Ectodermal cell (in vitro differentiated cells): ENCODE measurements around the gene SUPT20HL2.

Experiments
- H3K27ac ChIP-seq: 2 replicates; pipeline ENCODE4 v1.7.0; 2013; ENCODE audit warnings: mild to moderate bottlenecking, low read depth, low read length; ENCODE audit not compliant: insufficient read depth, poor library complexity, severe bottlenecking
- H3K27me3 ChIP-seq: 2 replicates; pipeline ENCODE4 v1.7.0; 2013; ENCODE audit warnings: mild to moderate bottlenecking, low read length; ENCODE audit not compliant: insufficient read depth, control insufficient read depth, poor library complexity, severe bottlenecking
- H3K36me3 ChIP-seq: one replicate; pipeline ENCODE4 v1.7.0; 2013; ENCODE audit warnings: low read length; ENCODE audit not compliant: control insufficient read depth, insufficient read depth
- H3K4me1 ChIP-seq: one replicate; pipeline ENCODE4 v1.7.0; 2013; ENCODE audit warnings: low read length; ENCODE audit not compliant: control insufficient read depth, insufficient read depth
- H3K4me3 ChIP-seq: 2 replicates; pipeline ENCODE4 v1.7.0; 2013; ENCODE audit warnings: low read depth, low read length, control low read depth; ENCODE audit not compliant: insufficient read depth
- H3K9me3 ChIP-seq: 2 replicates; pipeline ENCODE4 v1.7.0; 2013; ENCODE audit warnings: mild to moderate bottlenecking, low read length, moderate library complexity; ENCODE audit not compliant: control insufficient read depth
- WGBS, 2 experiments: methylation state at CpG; one replicate each; pipeline ENCODE4 v1.1.7; 2013; ENCODE audit warnings: missing lambda C conversion rate in 2 of 2; 5-methylcytosine and 5-hydroxymethylcytosine counted together

Gene SUPT20HL2

DNA sequence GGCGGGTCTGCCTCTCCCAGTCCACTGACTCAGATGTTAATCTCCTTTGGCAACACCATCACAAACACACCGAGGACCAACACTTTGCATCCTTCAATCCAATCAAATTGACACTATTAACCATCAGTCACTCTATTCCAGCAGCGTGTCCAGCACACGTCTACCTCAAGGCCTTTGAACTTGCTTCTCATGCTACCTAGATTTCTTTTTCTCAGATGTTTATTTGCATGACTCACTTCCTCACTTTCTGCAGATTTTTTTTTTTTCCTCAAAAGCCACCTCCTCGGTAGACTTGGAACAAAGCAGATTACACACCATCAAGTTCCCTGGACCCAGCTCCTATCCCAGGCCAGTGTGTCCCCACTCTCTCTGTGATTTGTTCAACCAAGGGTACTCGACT is 49.5 kb downstream of the SUPT20HL2 start:
- Histone ChIP-seq H3K4me1 (no peaks in the 10 kb centered on the region), H3K27ac (no peak overlapping the region), H3K27me3 (no peaks in the 10 kb centered on the region), H3K4me3 (no peak overlapping the region), H3K9me3 (no peaks in the 10 kb centered on the region), H3K36me3 (no peaks in the 10 kb centered on the region)
- WGBS, 2 experiments = 91 to 93% methylated on average over 5 to 6 of the region's 6 CpGs

DNA sequence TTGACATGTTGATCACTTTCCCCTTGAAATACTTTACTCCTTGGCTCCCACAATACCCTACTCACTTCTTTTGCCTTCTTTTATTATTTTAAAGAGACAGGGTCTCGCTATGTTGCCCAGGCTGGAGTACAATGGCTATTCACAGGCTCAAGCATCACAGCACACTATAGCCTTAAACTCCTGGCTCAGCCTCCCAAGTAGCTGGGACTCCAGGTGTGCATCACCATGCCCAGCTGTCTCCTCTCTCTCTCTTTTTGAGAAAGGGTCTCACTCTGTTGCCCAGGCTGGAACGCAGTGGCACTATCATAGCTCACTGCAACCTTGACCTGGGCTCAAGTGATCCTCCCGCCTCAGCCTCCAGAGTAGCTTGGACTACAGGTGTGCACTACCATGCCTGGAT is 51.6 kb downstream of the SUPT20HL2 start:
- WGBS, 2 experiments = 92 to 96% methylated on average over 3 of the region's 3 CpGs
- Histone ChIP-seq H3K4me3 (no peak overlapping the region), H3K36me3 (no peaks in the 10 kb centered on the region), H3K4me1 (no peaks in the 10 kb centered on the region), H3K9me3 (no peaks in the 10 kb centered on the region), H3K27me3 (no peaks in the 10 kb centered on the region), H3K27ac (no peak overlapping the region)
